Globus pallidus (tissue), 1 donor: ENCODE results near the gene HCN4.
"Not testable (repeated sequence)": the region's sequence is repeated elsewhere in the genome, so short reads cannot be mapped to it uniquely, and the experiment has no call there.

Source experiments
- DNase-seq: peaks from one replicate; pipeline ENCODE4 v3.0.0-alpha.2; 2015; ENCODE audit warnings: low spot score

Gene HCN4

DNA sequence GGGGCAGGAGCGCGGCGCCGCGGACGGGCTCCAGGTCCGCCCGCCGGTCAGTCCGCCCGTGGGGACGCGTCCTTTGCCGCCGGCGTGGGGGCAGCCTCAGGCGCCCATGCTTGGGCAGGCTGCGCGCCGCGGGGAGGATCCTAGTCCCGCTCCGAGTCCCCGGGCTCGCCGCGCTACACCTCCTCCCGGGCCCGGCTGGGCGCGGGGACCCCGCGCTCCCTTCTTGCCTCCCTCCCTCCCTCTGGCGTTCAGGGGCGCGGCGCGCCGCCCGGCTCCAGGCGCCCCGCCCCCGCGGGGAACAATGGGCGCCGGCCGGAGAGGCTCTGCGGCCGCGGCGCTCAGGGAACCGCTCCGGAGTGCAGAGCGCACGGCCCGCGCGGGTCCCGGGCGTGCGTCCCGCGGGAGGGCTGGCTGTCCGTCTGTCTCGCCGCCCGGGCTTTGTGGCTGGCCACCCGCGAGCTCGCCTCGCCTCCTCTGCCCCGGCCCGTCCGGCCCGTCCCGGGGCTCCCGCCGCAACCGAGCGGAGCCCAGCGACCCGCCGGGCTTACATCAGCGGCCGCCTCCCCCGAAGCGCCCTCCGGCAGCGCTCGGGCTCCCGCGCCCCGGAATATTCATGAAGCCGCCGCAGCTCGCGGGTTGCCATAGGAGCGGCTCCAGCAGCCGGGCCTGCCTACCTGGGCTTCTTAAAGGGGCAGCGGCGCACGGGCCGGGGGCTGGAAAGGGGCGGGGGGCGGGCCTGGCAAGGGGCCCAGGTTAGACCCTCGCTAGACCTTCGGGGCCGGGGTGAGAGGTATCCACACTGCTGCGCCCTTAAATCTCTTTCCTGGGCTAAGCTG, at the start of gene HCN4:
HCN4 (minus strand) TSS at position 658 of the 836 bp plus-strand sequence. CDS start 688 bp downstream, outside the sequence.
- no peak for DNase-seq

DNA sequence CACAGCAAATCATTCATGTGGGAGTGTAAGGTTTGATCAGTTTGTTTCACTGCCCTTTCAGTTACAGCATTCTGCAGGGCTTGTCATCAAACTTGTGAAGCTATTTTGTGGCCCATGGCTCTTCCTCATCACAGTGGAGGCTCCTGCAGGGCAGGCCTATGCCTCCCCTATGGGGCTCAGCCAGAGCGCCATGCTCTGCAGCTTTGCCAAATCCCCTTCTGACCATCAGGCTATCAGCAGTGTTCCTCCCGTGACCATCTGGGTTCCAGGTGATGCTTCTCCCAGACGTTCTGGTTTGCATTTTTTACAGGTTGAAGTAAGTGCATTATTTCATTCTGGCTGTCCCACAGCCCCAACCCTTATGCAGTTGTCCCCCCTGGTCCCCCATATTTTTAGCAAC, 46.1 kb upstream of the HCN4 start:
- DNase-seq, result no peak

GRCh38 chr15:73403171-73403570, 34.4 kb upstream of the HCN4 start:
- DNase-seq, result no peak

- DNase-seq, result not testable (repeated sequence)
Observed at GRCh38 chr15:73400222-73400621, 31.5 kb upstream of the HCN4 start.

DNA sequence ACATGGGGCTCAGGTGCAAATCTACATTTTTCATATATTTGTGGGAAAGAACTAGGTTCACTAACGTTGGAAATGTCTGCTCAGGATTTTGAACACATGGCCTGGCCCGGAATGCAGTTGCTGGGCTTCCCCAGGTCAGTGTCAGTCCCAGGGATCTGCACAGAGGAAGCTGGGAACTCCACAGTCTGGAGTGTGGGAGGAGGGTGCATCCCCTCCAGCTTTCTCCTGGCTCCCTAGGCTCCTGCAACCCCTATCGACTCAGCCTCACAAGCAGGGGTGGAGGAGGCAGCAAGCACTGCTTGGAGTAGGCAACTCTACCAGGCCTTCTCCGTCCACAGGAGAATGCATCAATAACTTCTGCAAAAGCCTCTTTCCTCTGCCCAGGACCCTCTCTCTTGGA, 30.1 kb upstream of the HCN4 start:
- no peak for DNase-seq

GRCh38 chr15:73397461-73397860, 28.7 kb upstream of the HCN4 start:
- no peak for DNase-seq

- DNase-seq, result no peak
Observed at GRCh38 chr15:73395671-73396070, 26.9 kb upstream of the HCN4 start.

DNA sequence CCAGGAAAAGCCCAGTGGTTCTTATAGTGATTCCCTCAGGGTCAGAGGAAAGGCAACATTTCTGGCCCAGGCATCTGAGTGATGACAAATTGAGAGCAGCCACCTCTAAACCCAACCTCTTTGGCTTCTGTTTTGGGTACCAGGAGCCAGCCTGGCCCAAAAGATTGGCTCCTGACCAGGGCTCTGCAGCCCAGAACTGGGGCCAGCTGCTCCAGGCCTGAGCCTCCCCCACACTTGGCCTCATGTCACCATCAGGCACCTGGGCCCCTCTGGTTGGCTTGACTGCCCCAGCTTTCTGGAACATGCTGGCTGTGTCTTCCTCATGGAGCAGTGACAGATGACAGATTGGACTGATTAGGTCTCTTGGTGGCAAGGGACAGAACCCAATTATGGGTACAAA, 26.0 kb upstream of the HCN4 start:
- no peak for DNase-seq

GRCh38 chr15:73393336-73393735, 24.6 kb upstream of the HCN4 start:
- no peak for DNase-seq

- no peak for DNase-seq
Observed at GRCh38 chr15:73392025-73392424, 23.3 kb upstream of the HCN4 start.

DNA sequence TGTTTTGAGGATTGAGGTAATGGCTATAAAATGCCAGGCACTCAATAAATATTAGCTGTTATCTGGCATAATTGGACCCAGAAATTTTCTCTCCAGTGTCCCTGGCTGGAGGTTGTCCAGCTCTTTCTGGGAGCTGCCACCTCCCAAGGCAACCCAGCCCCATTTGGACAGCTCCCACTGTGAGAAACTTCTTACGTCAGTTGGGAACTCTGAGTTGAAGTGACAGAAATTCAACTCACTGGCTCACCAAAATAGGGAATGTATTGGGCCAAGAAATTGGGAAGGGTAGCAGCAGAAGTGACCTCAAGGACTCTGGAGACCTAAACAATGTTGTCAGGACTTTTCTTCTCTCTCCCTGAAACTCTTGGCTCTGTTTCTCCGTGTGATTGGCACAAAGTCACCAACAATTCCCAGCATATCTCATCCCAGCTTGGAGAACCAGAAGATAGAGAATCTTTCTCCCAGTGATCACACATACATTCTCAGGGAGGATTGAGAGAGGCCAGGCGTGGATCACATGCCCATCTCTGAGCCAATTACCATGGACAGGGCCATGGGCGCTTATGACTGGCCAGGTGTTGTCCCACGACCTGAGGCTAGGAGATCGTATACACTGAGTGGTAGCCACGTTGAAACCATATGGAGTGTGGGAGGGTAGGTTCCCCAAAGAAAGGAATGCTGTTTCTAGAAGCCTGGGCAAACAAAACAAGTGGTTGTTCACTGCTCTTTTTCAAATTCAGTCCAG, 22.5 kb upstream of the HCN4 start:
- no peak for DNase-seq

GRCh38 chr15:73389971-73390544, 21.3 kb upstream of the HCN4 start:
- DNase-seq, result no peak

DNA sequence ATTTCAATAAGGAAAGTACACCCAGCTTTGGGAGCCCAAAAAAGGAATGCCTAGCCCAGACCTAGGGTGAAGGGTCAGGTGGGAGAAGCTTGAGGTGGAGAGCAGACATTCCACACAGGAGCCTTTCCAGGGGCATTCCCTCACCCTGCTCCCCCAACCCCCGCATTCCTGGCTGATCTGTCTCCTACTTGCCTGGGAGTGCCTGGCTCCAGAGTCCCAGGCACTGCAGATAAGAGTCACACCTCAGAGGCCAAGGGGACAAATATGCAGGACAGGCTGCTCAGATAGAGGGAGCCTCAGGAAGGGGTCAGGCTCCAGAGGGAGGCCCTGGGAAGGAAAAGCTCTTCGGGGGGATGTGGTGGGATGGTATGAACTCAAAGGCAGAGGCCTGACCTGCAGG, 20.8 kb upstream of the HCN4 start:
- no peak for DNase-seq

GRCh38 chr15:73388256-73388781, 19.6 kb upstream of the HCN4 start:
- DNase-seq, result no peak

- no peak for DNase-seq
Observed at GRCh38 chr15:73387507-73388255, 18.9 kb upstream of the HCN4 start.

DNA sequence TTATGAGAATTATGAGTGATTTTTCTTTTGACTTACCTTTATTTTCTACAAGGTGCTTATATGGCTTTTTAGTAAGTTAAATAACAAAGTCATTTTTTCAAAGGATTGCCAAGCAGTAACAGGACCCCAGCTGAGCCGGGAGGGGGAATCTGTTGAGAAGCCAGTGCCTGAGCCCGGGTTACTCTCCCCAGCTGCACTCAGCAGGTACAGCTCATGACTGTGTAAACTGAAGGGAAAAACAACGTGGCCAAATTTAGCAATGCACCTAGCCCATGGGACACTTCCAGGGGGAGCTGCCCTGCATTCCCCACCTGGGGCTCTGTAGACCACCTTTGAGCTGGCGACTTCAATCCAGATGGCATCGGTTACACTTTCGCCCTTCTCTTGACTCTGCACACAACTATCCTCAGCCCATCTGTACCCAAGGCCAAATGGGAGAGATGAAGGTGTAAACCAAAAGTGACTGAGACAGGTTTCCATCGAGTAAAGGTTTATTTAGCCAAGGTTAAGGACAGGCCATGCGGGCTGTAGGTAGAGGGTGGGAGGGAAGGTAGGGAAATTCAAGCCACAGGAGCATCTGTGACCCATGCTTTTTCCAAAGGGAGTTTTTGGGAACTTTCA, 18.2 kb upstream of the HCN4 start:
- DNase-seq, result no peak

DNA sequence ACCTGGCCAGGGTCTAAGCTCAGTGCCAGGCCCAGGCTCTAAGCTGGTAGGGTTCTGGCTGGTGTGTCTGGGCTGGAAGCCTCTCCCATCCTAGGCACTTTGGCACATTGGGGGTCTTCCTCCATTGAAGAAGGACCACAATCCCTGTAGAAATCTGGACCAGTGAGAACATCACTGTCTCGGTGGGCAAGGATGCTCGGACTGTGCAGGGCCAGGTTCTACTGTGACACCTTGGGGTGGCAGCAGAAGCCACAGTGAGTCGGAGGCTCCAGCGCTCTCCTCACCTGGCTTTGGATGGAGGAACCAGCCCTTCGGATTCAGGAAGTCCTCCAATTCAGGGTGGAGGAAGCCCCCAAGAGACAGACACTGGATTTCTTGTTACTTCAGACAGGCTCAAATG, 17.5 kb upstream of the HCN4 start:
- no peak for DNase-seq

GRCh38 chr15:73385205-73385604, 16.4 kb upstream of the HCN4 start:
- no peak for DNase-seq

GRCh38 chr15:73383310-73384189, 14.8 kb upstream of the HCN4 start:
- DNase-seq, result no peak

DNA sequence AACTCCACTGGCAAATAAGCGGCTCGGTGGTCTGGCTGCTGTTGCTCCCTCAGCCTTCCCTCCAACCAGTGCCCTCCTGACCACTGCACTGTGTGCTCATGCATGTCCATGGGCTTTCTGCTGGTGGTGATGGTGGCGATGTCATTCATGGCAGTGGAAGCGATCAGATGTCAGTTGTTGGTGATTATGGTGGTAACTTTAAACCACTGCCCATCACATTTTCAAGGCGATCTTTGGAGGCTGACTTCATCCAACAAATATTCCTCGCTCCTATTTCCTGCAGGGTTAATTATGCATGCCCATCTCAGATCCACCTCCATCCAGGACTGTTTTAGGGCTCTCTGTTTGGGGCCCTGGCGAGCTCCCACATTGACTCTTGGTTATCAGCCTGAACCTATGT, 13.4 kb upstream of the HCN4 start:
- no peak for DNase-seq

DNA sequence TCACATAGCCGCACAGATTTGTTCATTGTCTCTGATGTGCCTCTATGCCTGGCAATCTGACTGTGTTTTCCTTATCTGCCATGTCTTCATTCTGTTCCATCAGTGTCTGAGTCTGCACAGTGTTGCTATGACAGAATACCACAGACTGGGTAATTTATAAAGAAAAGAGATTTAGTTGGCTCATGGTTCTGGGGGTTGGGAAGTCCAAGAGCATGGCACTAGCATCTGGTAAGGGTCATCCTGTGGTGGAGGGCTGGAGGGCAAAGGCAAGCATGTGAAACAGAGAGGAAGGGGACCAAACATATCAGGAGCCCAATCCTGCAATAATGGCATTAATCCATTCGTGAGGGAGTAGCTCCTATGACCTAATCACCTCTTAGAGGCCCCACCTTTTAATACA, 11.9 kb upstream of the HCN4 start:
- DNase-seq, result no peak
